ENCODE measurements around the gene HSPA9. TPM values are rescaled to one million over a fixed set of nuclear protein-coding genes. Genes with fewer than 3 reads are reported as not detected.

The HSPA9 gene
- total and polyA plus RNA-seq, 2 experiments from 2014 or later = 213 to 292 TPM

DNA sequence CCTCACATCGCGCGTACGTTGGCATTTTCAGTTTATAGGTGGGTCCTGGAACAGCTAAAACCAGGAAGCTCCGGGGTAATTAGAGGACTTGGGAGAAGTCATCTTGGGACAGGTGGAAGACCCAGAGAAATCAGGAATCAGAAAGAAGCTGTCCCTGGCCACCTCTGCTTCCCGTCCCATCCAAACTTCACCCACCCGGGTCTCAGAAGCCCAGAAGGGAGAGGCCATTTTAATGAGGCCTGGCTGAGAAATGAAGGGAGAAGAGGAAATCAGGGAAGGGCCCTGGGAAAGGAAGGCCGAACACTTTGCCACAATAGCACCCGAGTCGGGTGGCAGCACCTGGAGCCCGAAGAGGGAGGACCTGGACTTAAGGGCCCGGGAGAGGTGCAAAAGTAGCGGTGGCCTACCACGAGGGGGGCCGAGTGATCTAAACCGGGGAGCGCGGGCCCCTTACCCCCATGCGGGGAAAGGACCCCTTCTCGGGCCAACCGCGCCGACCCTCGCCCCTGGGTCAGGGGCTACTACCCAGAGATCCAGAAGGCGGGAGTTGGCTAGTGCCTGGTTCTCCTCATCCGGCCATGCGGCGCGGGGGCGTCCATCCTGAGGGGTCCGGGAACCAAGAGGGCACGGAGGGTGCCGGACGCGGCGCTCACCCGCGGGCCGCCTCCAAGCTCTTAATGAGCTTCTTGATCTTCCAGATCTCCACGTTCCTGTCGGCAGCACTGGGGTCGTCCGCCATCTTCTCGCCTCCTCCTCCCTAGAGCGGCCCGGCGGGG is 32.8 kb downstream of the HSPA9 start:
- H3K27ac ChIP-seq = peak overlapping the region; percentile 95
- H3K36me3 ChIP-seq = no peaks in the 10 kb centered on the region
- peak in 1 of 2 donors; percentile 14 for DNase-seq (ENCODE audit: low read depth in 1 of 2, low spot score in 1 of 2)
- TF ChIP-seq, protein P1, sequence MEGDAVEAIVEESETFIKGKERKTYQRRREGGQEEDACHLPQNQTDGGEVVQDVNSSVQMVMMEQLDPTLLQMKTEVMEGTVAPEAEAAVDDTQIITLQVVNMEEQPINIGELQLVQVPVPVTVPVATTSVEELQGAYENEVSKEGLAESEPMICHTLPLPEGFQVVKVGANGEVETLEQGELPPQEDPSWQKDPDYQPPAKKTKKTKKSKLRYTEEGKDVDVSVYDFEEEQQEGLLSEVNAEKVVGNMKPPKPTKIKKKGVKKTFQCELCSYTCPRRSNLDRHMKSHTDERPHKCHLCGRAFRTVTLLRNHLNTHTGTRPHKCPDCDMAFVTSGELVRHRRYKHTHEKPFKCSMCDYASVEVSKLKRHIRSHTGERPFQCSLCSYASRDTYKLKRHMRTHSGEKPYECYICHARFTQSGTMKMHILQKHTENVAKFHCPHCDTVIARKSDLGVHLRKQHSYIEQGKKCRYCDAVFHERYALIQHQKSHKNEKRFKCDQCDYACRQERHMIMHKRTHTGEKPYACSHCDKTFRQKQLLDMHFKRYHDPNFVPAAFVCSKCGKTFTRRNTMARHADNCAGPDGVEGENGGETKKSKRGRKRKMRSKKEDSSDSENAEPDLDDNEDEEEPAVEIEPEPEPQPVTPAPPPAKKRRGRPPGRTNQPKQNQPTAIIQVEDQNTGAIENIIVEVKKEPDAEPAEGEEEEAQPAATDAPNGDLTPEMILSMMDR (IDR thresholded peaks at IDR 0.05; ENCODE audit: low read depth, low read length) = no peak
- H3K4me3 ChIP-seq = peak overlapping the region; percentile 77
- H3K27me3 ChIP-seq = no peaks in the 10 kb centered on the region
- peaks cover 38% of the 10 kb centered on the region for H3K4me1 ChIP-seq (ENCODE audit: low read depth)
- H3K9me3 ChIP-seq (ENCODE audit: low read depth) = no peaks in the 10 kb centered on the region

DNA sequence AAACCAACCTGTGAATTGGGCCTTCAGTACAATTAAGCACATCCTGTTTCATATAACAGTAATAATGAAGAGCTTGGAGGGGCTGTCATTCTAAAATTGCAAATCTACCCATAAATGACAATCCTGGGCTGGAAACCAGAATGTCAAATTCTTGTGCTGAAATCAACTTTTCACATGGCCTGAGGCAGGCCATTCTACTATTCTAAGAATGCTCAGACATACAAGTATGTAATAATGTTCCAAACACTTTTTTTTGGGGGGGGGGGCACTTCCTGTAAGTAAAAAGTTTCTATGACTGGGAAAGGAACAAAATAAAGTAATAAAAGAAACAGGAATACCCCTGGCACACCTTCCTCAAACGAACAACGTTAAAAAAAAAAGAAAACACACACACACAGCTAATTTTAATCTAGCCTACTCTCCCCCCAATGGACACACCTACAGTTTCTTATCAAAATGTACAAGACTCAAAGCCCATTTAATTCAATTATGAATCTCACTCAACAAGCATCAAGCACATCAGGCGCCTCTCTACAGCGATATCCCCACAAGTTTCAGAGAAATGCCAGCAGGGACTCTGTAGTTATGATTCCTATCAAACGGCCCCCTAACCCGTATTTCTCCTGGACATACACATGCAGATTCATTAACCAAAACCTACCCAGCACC is 33.6 kb downstream of the HSPA9 start:
- Histone ChIP-seq H3K4me3 (peak overlapping the region; percentile 77), H3K27me3 (no peaks in the 10 kb centered on the region), H3K36me3 (no peaks in the 10 kb centered on the region), H3K4me1 (ENCODE audit: low read depth) (peaks cover 45% of the 10 kb centered on the region), H3K27ac (peak overlapping the region; percentile 95), H3K9me3 (ENCODE audit: low read depth) (no peaks in the 10 kb centered on the region)
- TF ChIP-seq, protein P1 (IDR thresholded peaks at IDR 0.05; ENCODE audit: low read depth, low read length) = no peak
- peak in 1 of 2 donors; percentile 24 for DNase-seq (ENCODE audit: low read depth in 1 of 2, low spot score in 1 of 2)

DNA sequence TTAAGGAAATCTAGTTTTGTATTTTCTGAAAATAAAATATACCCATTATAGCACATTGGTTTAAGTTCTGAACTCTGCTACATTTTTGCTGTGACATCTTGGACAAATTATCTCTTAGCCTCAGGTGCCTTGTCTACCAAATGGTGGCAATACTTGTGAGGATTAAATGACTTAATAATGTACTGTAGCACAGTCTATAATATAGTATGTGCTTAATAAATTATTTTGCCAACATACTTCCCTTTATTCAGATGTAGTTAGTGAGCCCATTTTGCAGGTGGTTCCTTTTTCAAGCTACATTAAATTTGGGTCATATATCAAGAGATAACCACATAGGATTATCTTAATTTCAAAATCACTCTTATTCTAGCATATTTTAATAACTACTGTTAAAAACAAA is 35.4 kb downstream of the HSPA9 start:
- Histone ChIP-seq H3K4me3 (no peak overlapping the region), H3K36me3 (no peaks in the 10 kb centered on the region), H3K4me1 (ENCODE audit: low read depth) (peaks cover 49% of the 10 kb centered on the region), H3K9me3 (ENCODE audit: low read depth) (no peaks in the 10 kb centered on the region), H3K27ac (no peak overlapping the region), H3K27me3 (no peaks in the 10 kb centered on the region)
- no peak for DNase-seq (ENCODE audit: low read depth in 1 of 2, low spot score in 1 of 2)
- TF ChIP-seq, protein P1 (IDR thresholded peaks at IDR 0.05; ENCODE audit: low read depth, low read length) = no peak

DNA sequence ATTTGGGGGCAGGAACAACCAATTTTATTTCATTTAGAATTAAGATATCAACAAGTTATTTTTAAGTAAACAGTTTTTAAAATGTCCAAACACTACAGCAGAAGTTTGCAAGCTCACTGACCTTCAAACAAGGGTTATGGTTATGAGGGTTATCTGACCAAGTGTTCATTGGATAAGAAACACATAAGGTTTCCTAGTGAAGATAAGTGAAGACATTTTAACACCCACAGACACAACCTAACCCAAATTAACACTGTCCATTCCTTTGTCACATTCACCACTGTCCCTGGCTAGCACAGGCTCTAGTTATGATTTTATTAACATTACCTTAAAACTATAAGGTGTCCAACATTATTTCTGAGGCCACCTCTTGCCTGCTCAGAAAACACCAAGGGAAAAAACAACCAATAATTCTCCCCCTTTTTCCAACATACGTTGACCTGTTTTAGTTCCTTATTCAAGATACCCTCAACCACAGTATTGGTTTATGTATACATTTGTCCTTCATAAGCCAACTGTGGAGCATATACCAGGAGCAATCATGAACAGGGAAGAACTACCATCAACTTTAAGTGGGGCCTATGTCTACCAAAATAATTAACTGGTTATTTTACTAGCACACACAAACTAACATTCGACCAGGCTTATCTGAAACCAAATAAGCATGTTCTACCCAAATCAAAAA is 36.1 kb downstream of the HSPA9 start:
- peaks cover 44% of the 10 kb centered on the region for H3K4me1 ChIP-seq (ENCODE audit: low read depth)
- no peaks in the 10 kb centered on the region for H3K27me3 ChIP-seq
- no peak for DNase-seq (ENCODE audit: low read depth in 1 of 2, low spot score in 1 of 2)
- no peaks in the 10 kb centered on the region for H3K9me3 ChIP-seq (ENCODE audit: low read depth)
- H3K36me3 ChIP-seq = no peaks in the 10 kb centered on the region
- TF ChIP-seq, protein P1 (IDR thresholded peaks at IDR 0.05; ENCODE audit: low read depth, low read length) = no peak
- H3K27ac ChIP-seq = peak overlapping the region; percentile 70
- H3K4me3 ChIP-seq = no peak overlapping the region

DNA sequence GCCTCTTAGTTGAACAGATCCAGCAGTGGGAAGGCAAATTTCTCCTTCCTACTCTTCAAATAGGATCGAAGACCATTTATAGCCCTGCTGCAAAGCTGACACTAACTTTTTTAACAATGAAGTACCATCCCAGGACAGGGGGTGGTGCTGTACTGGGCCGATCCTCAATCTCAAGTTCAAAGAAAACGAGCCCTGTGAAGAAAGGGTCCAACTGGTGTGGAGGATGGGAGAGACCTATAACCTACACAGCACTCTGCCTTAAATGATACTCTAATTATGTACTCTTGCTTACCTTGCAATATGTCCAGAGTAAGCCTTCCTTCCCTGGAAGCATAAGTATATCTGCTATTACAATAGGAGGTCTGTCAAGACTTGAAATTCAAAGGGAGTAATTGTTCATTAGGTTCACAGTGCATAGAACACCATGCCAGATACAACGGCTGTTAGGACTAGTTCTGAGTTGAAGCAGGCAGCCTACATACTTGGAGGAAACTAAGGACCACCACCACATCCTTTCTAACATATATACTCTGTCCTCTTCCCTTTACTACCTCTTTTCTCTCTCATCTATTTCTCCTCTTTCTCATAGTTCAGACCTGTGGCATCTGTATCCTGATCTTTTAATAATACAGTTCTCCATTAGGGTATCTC is 38.4 kb downstream of the HSPA9 start:
- no peaks in the 10 kb centered on the region for H3K27me3 ChIP-seq
- peak; percentile 20 to 34 for DNase-seq (ENCODE audit: low read depth in 1 of 2, low spot score in 1 of 2)
- TF ChIP-seq, protein P1 (IDR thresholded peaks at IDR 0.05; ENCODE audit: low read depth, low read length) = peak; percentile 43
- no peak overlapping the region for H3K4me3 ChIP-seq
- H3K27ac ChIP-seq = peak overlapping the region; percentile 80
- H3K4me1 ChIP-seq (ENCODE audit: low read depth) = peaks cover 43% of the 10 kb centered on the region
- no peaks in the 10 kb centered on the region for H3K36me3 ChIP-seq
- H3K9me3 ChIP-seq (ENCODE audit: low read depth) = no peaks in the 10 kb centered on the region

Measured in cardiac muscle cell (in vitro differentiated cells and primary cell).